ENCODE data around the gene TPST2.

TPST2 gene

DNA sequence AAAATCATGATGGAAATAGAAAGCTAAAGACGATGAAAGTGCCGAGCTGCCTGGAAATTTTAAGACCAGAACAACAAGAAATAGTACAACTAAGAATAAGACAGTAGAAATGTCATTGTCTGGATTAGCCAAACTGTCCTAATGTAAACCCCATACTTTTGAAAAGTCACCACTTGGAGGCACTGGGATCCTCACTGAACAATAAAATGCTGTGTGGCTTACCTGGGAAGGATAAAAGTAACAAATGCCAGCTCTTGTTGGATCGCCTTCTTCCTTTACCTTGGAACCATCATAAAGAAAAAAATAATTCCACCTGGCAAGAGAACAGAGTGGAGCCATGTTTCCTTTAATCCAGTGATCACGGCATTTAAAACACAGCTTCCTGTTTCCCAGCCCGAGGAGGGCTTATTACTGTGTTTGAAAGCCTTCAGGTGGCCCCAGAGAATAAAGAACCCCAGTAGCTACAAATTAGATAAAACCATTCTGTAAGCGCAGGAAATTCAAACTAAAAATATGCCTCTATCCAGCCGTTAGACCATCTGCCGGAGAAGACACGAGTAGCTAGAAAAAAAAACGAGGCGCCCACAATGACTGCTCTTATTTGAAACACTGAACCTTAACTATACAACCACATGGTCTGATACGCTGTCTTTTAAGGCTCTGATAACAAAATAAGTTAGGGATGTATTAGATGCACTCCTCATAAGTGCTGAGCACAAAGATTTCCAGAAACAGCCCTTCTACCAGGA, 110.7 kb downstream of the TPST2 start:
- Mint-ChIP-seq H3K36me3 (ENCODE audit: insufficient read depth) (peaks cover 36% of the 10 kb centered on the region), H3K9me3 (no peaks in the 10 kb centered on the region), H3K4me3 (peak overlapping the region; percentile 3), H3K27me3 (no peaks in the 10 kb centered on the region), H3K27ac (ENCODE audit: low read depth) (peak overlapping the region; percentile 64), H3K4me1 (peaks cover 40% of the 10 kb centered on the region)
- DNase-seq (ENCODE audit: low spot score in 2 of 2): no peak
- no peak for ATAC-seq (replicated peaks; ENCODE audit: extremely low read depth, poor library complexity, severe bottlenecking)

DNA sequence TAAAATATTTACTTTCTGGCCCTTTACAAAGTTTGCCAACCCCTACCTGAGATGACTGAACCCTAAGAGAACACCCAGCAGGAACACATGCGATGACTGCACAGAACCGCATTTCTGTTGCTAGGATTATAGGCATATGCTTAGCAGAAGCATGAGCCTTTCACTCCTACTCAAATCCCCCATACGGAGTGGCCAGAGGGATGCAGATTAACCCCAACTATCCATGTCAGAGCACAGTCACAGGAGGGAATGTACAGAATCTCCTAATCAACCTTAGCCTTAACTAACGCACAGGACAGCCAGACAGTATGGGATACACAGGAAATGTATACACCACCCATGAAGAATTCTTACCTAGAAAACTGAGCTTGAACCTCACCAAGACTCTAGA, 112.6 kb downstream of the TPST2 start:
- DNase-seq (ENCODE audit: low spot score in 2 of 2) (no peak), ATAC-seq (replicated peaks; ENCODE audit: extremely low read depth, poor library complexity, severe bottlenecking) (no peak)
- Mint-ChIP-seq H3K4me3 (no peak overlapping the region), H3K4me1 (peaks cover 26% of the 10 kb centered on the region), H3K27me3 (no peaks in the 10 kb centered on the region), H3K36me3 (ENCODE audit: insufficient read depth) (peaks cover 39% of the 10 kb centered on the region), H3K27ac (ENCODE audit: low read depth) (peak overlapping the region; percentile 23), H3K9me3 (no peaks in the 10 kb centered on the region)

DNA sequence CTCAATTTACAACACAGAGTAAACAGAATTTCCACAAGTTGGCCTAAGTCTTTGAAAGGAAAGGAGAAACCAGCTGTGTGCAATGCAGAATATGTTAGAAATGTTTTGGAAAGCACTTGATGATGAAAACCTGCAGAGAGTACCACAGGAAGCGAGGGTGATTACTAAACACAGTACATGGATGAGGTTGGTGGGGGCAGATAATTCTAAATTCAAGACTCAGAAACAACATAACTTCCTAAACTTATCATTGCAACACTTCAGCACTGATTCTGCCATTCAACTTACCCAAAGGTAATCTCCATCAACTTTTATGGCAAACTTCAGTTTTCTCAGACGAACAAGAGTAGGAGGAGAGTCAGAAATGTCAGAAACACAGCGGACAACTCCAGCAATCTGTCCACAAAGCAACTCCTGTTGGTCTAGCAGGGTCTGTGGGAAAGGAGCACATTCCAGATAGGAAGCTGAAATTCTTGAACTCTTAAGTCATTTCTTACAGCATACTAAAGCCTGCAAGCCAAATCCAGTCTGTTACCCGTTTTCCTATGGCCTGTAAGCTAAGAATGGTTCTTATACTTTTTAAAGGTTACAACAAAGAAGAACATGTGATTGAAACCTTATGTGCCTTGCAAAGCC, 113.1 kb downstream of the TPST2 start:
- peaks cover 21% of the 10 kb centered on the region for H3K4me1 Mint-ChIP-seq
- no peak overlapping the region for H3K27ac Mint-ChIP-seq (ENCODE audit: low read depth)
- no peaks in the 10 kb centered on the region for H3K27me3 Mint-ChIP-seq
- DNase-seq (ENCODE audit: low spot score in 2 of 2) (no peak), ATAC-seq (replicated peaks; ENCODE audit: extremely low read depth, poor library complexity, severe bottlenecking) (no peak)
- peaks cover 39% of the 10 kb centered on the region for H3K36me3 Mint-ChIP-seq (ENCODE audit: insufficient read depth)
- H3K4me3 Mint-ChIP-seq: no peak overlapping the region
- H3K9me3 Mint-ChIP-seq: no peaks in the 10 kb centered on the region

DNA sequence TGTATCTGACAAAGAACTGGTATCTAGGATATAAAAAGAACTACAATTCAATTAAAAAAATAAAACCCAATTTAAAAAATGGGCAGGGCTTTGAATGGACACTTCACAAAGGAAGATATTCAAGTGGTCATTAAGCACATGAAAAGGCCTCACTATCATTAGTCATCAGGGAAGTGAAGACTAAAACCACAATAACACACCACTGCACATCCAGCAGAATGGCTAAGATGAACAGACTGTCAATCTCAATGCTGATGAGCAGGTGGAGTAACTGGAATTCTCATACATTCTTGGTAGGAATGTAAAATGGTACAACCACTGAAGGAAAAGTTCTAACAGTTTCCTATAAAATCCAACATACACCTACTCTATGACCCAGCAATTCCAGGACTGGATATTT, 115.2 kb downstream of the TPST2 start:
- Mint-ChIP-seq H3K9me3 (no peaks in the 10 kb centered on the region), H3K36me3 (ENCODE audit: insufficient read depth) (peaks cover 45% of the 10 kb centered on the region), H3K4me3 (no peak overlapping the region), H3K4me1 (peaks cover 2% of the 10 kb centered on the region), H3K27me3 (no peaks in the 10 kb centered on the region), H3K27ac (ENCODE audit: low read depth) (no peak overlapping the region)
- ATAC-seq (replicated peaks; ENCODE audit: extremely low read depth, poor library complexity, severe bottlenecking) (no peak), DNase-seq (ENCODE audit: low spot score in 2 of 2) (no peak)

Measured in central memory CD8-positive, alpha-beta T cell (primary cell).